ENCODE measurements around the gene LAPTM5.
"Not testable (repeated sequence)": the region's sequence is repeated elsewhere in the genome, so short reads cannot be mapped to it uniquely, and the experiment has no call there.

Gene LAPTM5

GRCh38 chr1:30770150-30770549, 12.6 kb upstream of the LAPTM5 start:
- no peak for DNase-seq (ENCODE audit: low spot score)

DNA sequence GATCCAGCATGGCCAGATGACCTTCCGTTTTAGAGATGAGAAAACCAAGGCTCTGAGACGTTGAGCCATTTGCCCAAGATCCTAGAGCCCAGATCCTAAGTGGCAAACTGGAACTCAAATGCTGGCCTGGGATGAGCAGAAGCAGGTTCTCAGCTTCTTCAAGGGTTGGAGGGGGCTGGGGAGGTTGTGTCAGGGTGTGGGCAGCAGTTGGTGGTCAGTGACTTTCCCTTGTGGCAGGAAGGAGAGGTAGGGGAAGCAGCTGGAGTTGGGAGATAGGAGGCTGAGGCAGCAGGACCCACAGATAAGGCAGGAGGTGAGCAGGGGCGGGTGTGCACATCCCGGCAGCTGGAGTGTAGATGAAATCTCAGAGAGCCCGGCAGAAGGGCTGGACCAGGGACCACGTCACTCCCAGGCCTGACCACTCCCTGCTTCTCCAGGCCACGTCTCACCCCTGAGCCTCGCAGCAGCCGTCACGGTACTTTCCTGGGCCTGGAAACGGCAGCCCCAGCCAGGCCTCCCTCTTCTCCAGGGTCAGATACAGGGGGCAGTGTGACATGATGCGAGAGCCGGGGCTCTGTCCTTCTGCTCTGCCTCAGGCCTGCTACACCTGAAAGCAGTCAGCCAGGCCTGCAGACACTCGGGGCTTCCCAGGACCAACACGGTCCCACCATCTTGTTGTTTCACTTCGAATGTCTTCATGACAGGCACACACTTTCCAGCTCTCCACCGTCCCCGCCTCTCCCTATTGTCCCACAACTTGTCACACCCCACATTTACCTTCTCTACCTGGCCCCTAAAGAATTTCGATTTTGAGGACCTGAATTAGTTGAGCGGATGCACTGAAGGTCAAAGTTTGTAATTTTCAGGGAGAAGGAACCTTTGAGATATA, 11.5 kb upstream of the LAPTM5 start:
- no peak for DNase-seq (ENCODE audit: low spot score)

GRCh38 chr1:30768159-30768829, 10.7 kb upstream of the LAPTM5 start:
- DNase-seq (ENCODE audit: low spot score): no peak

DNA sequence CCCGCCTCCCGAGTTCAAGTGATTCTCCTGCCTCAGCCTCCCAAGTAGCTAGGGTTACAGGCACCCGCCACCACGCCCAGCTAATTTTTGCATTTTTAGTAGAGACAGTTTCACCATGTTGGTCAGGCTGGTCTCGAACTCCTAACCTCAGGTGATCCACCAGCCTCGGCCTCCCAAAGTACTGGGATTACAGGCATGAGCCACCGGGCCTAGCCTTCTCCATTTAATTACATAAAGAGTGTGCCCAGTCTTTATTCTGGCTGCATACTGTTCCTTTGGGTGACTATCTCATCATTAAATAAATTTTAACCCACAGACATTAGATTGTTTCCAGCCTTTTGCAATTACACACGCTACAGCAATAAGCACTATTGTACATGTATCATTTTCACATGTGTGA, 9.4 kb upstream of the LAPTM5 start:
- not testable (repeated sequence) for DNase-seq (ENCODE audit: low spot score)

- DNase-seq (ENCODE audit: low spot score): no peak
Observed at GRCh38 chr1:30765556-30766434, 8.2 kb upstream of the LAPTM5 start.

- DNase-seq (ENCODE audit: low spot score): no peak
Observed at GRCh38 chr1:30764939-30765555, 7.5 kb upstream of the LAPTM5 start.

DNA sequence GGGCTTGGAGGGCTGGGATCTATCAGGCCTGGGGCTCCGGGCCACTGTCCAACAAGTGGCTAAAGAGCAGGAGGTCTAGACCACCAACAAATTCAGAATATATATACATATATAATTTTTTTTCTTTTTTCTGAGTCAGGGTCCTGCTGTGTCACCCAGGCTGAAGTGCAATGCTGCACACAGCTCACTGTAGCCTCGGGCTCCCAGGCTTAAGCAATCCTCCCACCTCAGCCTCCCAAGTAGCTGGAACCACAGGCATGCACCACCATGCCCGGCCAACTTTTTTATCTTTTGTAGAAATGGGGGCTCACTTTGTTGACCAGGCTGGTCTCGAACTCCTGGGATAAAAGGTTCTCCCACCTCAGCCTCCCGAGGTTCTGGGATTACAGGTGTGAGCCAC, 6.8 kb upstream of the LAPTM5 start:
- no peak for DNase-seq (ENCODE audit: low spot score)

GRCh38 chr1:30763651-30764248, 6.2 kb upstream of the LAPTM5 start:
- no peak for DNase-seq (ENCODE audit: low spot score)

- no peak for DNase-seq (ENCODE audit: low spot score)
Observed at GRCh38 chr1:30762930-30763650, 5.5 kb upstream of the LAPTM5 start.

DNA sequence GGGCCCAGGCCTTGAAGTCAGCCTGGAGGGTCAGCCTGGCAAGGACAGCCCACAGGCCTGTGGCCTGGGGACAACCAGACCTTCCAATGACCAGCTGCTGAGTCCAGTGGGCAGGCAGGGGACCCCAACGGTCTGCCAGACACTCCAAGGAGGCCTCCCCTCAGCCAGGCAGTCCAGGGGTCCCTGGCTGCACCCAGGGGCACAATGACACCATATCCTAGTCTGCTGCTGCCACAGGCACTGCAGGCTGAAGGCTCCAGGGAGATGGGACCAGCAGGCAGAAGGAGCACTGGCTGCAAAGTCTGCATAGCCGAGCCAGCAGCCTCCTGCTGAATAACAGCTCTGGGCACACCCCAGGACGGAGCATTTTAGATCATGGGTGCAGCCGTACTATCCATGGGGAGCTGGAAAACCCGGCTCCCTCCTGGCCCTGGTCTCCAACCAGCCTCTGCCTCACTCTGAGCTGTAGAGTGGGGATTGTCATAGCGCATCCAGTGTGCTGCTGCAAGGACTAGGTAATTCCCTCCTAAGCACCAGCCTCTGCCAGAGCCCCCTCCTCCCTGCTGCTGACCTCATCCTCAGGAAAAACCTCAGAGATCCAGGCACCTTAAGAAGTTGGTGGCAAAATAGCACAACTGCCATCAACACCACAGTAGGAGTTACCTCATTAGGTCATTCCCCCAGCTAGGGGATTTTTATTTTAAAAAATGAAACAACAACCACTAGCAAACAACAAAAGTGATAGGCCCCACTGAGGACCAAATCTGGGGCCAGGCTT, 4.8 kb upstream of the LAPTM5 start:
- DNase-seq (ENCODE audit: low spot score): no peak

- DNase-seq (ENCODE audit: low spot score): peak; percentile 47
Observed at GRCh38 chr1:30761381-30762151, 4.0 kb upstream of the LAPTM5 start.

- peak; percentile 89 for DNase-seq (ENCODE audit: low spot score)
Observed at GRCh38 chr1:30760596-30761324, 3.2 kb upstream of the LAPTM5 start.

- peak; percentile 74 for DNase-seq (ENCODE audit: low spot score)
Observed at GRCh38 chr1:30759718-30760281, 2.2 kb upstream of the LAPTM5 start.

- DNase-seq (ENCODE audit: low spot score): peak; percentile 85
Observed at GRCh38 chr1:30758785-30759380, 1.3 kb upstream of the LAPTM5 start.

- DNase-seq (ENCODE audit: low spot score): no peak
Observed at GRCh38 chr1:30758121-30758688, 631 bp upstream of the LAPTM5 start.

GRCh38 chr1:30756545-30757351, 826 bp downstream of the LAPTM5 start:
- DNase-seq (ENCODE audit: low spot score): peak; percentile 86

GRCh38 chr1:30756206-30756544, 1.4 kb downstream of the LAPTM5 start:
- peak; percentile 70 for DNase-seq (ENCODE audit: low spot score)
